ENCODE results near the gene DHDDS.

Gene DHDDS

GRCh38 chr1:26476958-26477357, 44.8 kb downstream of the DHDDS start:
- H3K27ac ChIP-seq, result peak overlapping the region; percentile 40
- TF ChIP-seq CTCF (IDR thresholded peaks at IDR 0.05) (no peak), ZFX (IDR thresholded peaks at IDR 0.05; ENCODE audit: borderline replicate concordance) (no peak)

- peak overlapping the region; percentile 40 for H3K27ac ChIP-seq
- TF ChIP-seq CTCF (IDR thresholded peaks at IDR 0.05) (no peak), ZFX (IDR thresholded peaks at IDR 0.05; ENCODE audit: borderline replicate concordance) (no peak)
Observed at GRCh38 chr1:26477446-26478152, 45.5 kb downstream of the DHDDS start.

- TF ChIP-seq CTCF (IDR thresholded peaks at IDR 0.05) (no peak), ZFX (IDR thresholded peaks at IDR 0.05; ENCODE audit: borderline replicate concordance) (no peak)
- peak overlapping the region; percentile 40 for H3K27ac ChIP-seq
Observed at GRCh38 chr1:26478159-26478558, 46.0 kb downstream of the DHDDS start.

GRCh38 chr1:26478988-26479387, 46.9 kb downstream of the DHDDS start:
- no peak for TF ChIP-seq ZFX (IDR thresholded peaks at IDR 0.05; ENCODE audit: borderline replicate concordance)
- no peak overlapping the region for H3K27ac ChIP-seq

GRCh38 chr1:26482921-26483320, 50.8 kb downstream of the DHDDS start:
- 0 out of 2 replicates have a peak overlapping the region, but pooled peaks have one; percentile 20 for H3K27ac ChIP-seq

GRCh38 chr1:26483980-26484379, 51.9 kb downstream of the DHDDS start:
- TF ChIP-seq ZFX (IDR thresholded peaks at IDR 0.05; ENCODE audit: borderline replicate concordance) (no peak), CTCF (IDR thresholded peaks at IDR 0.05) (no peak)
- no peak overlapping the region for H3K27ac ChIP-seq

More at GRCh38 chr1:26482921-26483320, 50.8 kb downstream of the DHDDS start:
- TF ChIP-seq CTCF (IDR thresholded peaks at IDR 0.05) (no peak), ZFX (IDR thresholded peaks at IDR 0.05; ENCODE audit: borderline replicate concordance) (no peak)

GRCh38 chr1:26490155-26490554, 58.0 kb downstream of the DHDDS start:
- no peak for TF ChIP-seq CTCF (IDR thresholded peaks at IDR 0.05)
- TF ChIP-seq ZFX (IDR thresholded peaks at IDR 0.05; ENCODE audit: borderline replicate concordance), result no peak
- H3K27ac ChIP-seq, result no peak overlapping the region

GRCh38 chr1:26493267-26493666, 61.1 kb downstream of the DHDDS start:
- TF ChIP-seq CTCF (IDR thresholded peaks at IDR 0.05), result no peak
- TF ChIP-seq ZFX (IDR thresholded peaks at IDR 0.05; ENCODE audit: borderline replicate concordance), result no peak
- H3K27ac ChIP-seq, result no peak overlapping the region

Data from 22Rv1 (cell line).